HG03139 (cell line): ENCODE measurements around the gene RAB1A.
A peak's percentile ranks its signal among the peaks of the same experiment; 100 is the strongest.

Experiments used
- ATAC-seq: cut with Tn5 transposase; IDR thresholded peaks from one replicate; pipeline ENCODE4 v1.9.1; 2021; ENCODE audit not compliant: unreplicated experiment

Gene RAB1A

GRCh38 chr2:65062843-65063825 lies 66.8 kb downstream of the RAB1A start:
- ATAC-seq, result no peak

- ATAC-seq, result no peak
Measured at GRCh38 chr2:65061910-65062339, 68.0 kb downstream of the RAB1A start.

- ATAC-seq, result no peak
Measured at GRCh38 chr2:65061146-65061909, 68.6 kb downstream of the RAB1A start.

GRCh38 chr2:65059071-65059470 lies 70.8 kb downstream of the RAB1A start:
- no peak for ATAC-seq

GRCh38 chr2:65057391-65058052 lies 72.4 kb downstream of the RAB1A start:
- no peak for ATAC-seq

GRCh38 chr2:65057054-65057375 lies 72.9 kb downstream of the RAB1A start:
- no peak for ATAC-seq

- ATAC-seq, result peak; percentile 78
Measured at GRCh38 chr2:65056215-65057053, 73.5 kb downstream of the RAB1A start, which contains the start of gene CEP68. Gene CEP68 (plus strand): TSS chr2:65056416. CDS start chr2:65069445, 13,029 bp downstream.

- peak; percentile 21 for ATAC-seq
Measured at GRCh38 chr2:65055422-65056214, 74.3 kb downstream of the RAB1A start.

GRCh38 chr2:65054749-65055421 lies 75.0 kb downstream of the RAB1A start:
- ATAC-seq, result no peak

GRCh38 chr2:65053199-65053598 lies 76.7 kb downstream of the RAB1A start:
- peak; percentile 41 for ATAC-seq

GRCh38 chr2:65050931-65051330 lies 79.0 kb downstream of the RAB1A start:
- no peak for ATAC-seq

- no peak for ATAC-seq
Measured at GRCh38 chr2:65049010-65049639, 80.8 kb downstream of the RAB1A start.

GRCh38 chr2:65046633-65047407 lies 83.1 kb downstream of the RAB1A start:
- no peak for ATAC-seq

- ATAC-seq, result no peak
Measured at GRCh38 chr2:65045651-65046050, 84.3 kb downstream of the RAB1A start.

GRCh38 chr2:65044097-65044735 lies 85.7 kb downstream of the RAB1A start:
- no peak for ATAC-seq

- no peak for ATAC-seq
Measured at GRCh38 chr2:65043001-65043400, 86.9 kb downstream of the RAB1A start.
